Muscle of back (tissue), 11 donors: ENCODE data around the gene AURKAIP1. TPM values are rescaled to one million over a fixed set of nuclear protein-coding genes. Genes with fewer than 3 reads are reported as not detected.
A peak's percentile ranks its signal among the peaks of the same experiment; 100 is the strongest.

Experiments
- DNase-seq, 3 donors: peaks; one replicate each; pipeline versions ENCODE4 v3.0.0 to v3.0.0-alpha.2; 2013
- polyA plus RNA-seq, 10 donors: library from polyadenylated mRNA; unstranded; fragments of 120-200 nt; gene quantifications; one replicate each; pipeline ENCODE4 v1.2.1, GENCODE V29; 2013; ENCODE audit not compliant: insufficient read length in 10 of 10

Gene AURKAIP1
- polyA plus RNA-seq, 10 donors: 44.1 to 80.7 (median 57.9) TPM

GRCh38 chr1:1351511-1352427 lies 23.2 kb downstream of the AURKAIP1 start:
- peak in 2 of 3 donors; percentile 71 to 87 for DNase-seq

DNA sequence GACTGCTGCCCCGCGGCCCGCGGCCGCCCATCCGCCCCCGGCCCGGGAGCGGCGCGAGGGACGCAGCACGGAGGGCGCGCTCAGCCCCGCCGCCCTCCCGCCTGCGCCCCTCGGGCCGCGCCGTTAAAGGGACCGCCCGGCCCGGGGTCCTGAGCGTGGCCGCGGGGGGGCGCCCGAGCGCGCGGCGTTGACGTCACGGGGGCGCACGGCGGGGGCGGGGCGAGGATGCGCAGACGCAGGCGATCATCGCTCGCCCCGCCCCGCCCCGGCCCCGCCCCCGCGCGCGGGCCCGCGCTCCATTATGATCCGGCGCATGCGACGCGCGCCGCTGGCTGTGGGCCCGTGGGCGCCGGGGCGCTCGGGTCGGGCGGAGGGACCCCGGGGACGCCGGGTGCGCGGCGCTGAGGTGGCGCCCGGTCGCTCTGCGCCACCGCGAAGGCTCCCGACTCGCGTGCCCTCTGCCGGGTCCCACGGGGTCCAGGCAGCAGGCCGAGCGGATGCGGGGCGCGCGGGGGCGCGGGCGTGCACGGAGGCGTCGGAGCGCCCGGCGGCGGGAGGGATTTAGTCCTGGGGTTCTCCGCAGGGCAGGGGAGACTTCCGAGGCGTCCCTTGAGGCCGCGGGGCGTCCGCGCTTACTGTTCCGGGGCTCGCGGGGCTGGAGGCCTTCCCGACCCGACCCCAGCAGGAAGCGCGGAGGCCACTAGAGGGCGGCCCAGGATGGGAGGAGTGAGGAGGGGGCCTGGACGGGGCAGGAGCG lies 25.6 kb downstream of the AURKAIP1 start, which contains the start of gene DVL1:
Gene DVL1, minus strand, starts transcription at position 163 of the 757 bp plus-strand sequence. CDS start 353 bp downstream, outside the sequence.
- DNase-seq: peak; percentile 64 to 91 (median 77)

DNA sequence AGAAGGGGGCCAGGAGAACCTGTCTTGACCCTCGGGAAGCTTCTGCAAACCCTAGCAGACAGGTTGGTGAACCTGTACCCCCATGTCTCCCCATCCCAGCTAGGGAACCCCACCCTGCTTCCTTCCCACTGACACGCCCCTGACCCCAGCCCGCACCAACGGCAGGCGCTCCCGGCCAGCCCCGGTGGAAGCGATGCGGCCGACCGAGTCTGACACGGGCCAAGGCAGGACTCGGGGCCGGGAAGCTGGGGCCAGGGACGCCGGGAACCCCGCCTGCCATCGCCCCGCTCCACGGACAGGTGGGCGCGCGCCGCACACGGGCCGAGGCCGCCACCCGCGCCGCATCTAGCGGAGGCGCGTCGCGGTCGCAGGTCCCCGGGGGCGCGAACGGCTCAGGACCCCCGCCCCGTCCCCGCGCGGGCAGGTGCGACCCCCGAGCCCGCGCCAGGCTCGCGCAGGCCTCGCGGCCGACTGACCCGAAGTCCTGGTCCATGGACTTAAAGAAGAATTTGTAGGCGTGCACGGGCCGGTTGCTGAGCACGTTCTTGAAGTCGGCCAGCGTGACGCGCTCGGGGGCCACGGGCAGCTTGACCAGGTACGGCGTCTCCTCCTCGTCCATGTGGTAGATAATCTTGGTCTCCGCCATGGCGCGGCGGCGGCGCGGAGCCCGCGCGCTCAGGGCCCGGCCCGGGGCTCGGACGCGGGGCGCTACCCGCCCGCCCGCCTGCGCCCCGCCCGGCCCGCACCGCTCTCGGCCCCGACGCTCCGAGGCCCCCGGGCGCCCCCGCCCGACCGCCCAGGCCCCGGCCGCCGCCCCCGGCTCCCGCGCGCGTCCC lies 26.4 kb downstream of the AURKAIP1 start:
- DNase-seq: peak in 1 of 3 donors; percentile 58

GRCh38 chr1:1347663-1348419 lies 27.2 kb downstream of the AURKAIP1 start:
- DNase-seq: peak in 1 of 3 donors; percentile 39

DNA sequence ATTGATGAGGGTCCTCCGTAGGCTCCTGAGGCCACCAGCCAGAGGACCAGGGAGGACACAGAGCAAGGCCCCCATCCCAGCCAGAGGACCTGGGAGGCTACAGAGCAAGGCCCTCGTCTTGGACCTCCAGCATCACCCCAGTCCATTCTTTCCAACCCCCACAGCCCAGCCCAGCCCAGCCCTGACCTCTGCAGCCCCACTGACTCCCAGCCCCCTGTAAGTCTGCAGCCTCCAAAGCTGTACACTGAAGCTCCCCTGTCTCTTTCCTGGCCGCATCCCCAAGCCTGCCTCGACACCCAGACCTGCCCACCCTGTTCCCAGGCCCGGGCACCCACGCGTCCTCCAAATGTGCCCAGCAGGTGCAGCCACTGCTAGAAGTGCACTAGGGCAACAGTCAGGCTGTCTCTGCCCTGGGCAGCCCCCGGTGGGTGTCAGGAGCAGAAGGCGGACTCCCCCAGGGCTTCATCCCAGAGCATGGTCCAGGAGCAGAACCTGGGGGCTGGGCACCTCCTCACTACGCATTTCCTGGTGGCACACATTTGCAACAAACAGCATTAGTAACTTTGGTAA lies 27.9 kb downstream of the AURKAIP1 start:
- DNase-seq: no peak

DNA sequence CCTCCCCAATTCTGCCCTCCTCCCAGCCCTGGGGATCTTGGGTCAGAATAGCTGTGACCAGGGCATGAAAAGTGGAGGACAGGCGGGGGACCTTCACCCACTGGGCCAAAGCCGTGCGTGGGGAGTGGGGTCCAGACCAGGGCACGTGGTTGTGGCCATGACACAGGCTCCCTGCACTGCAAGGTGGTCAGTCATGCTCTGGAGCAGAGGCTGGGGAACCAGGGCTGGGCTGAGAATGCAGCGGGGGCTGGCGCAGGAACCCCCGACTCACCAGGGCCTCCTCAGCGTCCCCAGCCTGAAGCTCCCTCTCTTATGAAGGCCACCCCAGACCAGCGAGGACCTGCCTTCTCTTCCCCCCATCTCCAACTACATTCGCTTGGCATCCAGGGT lies 28.5 kb downstream of the AURKAIP1 start:
- no peak for DNase-seq

GRCh38 chr1:1345860-1346500 lies 29.0 kb downstream of the AURKAIP1 start:
- DNase-seq: no peak

DNA sequence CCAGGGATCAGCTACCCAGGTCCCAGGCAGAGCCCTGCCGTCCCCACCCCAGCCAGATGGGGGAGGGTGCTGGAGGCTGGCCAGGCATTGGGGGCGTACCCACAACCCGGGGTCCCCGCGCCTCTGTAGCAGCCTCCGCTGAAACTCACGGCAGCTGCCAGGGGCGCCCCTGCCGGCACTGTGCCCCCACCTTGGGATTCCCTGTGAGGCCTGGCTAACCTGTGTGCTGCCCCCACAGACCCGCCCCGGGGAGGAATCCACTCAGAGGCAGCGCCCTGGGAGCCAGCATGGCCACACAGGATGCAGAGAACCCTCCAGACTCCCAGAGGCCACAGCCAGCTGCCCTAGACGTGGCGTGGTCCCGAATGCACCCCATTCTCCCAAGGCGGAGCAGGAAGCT lies 29.6 kb downstream of the AURKAIP1 start:
- DNase-seq: no peak

DNA sequence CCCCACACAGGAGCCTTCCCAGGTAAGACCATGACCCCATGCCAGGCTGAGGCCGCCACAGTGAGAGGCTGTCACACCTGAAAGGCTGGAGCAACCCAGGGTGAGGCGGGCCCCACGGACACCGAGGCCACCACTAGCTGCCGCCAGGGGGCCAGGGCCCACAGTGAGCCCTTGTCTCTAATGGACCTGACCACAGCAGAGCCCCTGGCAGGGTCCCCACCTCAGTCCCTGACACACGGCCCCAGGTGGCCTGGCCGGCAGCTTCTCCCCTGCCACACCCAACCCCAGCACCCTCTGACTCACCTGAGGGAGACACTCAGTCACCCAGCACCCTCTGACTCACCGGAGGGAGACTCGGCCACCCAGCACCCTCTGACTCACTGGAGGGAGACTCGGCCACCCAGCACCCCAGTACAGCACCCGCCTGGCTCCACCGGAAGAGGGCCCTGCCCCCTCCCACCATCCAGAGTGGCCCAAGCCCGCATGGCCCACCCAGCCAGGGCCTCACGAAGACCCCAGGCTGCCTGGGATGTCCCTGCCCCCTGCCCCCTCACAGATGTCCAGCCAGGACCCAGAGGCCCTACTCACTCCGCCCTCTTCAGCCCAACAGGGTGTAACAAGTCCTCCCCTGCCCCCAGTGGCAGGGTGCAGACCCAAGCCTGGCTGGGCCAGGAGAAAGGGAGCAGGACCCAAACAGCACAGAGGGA lies 30.2 kb downstream of the AURKAIP1 start:
- DNase-seq: no peak

GRCh38 chr1:1343811-1344421 lies 31.1 kb downstream of the AURKAIP1 start:
- DNase-seq: no peak

GRCh38 chr1:1342584-1343115 lies 32.4 kb downstream of the AURKAIP1 start:
- no peak for DNase-seq

DNA sequence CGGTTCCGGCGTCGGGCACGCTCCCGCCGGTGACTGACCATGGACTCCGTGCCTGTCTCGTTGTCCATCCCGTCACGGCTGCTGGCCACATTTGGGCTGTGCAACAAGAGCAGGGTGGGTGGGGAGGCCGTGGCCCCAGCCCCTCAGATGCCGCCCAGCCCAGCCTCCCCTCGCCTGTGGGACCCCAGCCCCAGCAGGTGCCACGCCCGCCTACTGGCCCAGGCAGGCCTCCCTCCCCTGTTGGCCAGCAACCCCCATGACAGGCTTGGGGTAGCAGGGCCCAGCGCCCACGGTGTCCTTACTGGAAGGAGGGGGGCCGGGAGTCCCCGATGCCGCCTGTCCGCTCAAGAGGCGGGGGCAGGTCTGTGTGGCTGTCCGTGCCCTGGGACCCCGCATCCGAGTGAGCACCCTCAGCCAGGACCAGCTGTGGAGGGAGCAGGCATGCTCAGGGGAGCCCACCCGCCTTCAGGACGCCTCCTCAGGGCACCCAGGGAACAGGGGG lies 32.9 kb downstream of the AURKAIP1 start:
- DNase-seq: no peak

DNA sequence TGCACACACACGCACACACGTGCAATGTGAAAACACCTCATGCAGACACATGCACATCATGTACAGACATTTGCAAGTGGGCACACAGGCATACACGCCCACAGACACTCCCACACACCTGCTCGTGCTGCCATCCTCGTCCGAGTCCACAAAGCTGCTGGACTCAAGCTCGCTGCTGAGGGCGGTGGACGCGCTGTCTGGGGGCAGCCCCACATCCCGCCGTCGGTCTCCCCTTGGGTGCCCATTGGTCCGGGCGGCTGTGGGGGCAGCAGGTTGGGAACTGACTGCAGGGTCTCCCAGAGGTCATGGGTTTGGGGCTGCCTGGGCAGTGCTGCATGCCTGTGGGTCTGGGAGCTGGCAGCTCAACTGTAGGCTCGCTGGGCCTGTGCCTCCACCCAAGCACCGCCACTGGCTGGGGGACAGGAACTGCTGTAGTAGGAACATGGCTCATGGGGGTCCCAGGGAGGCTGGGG lies 33.4 kb downstream of the AURKAIP1 start:
- DNase-seq: no peak

DNA sequence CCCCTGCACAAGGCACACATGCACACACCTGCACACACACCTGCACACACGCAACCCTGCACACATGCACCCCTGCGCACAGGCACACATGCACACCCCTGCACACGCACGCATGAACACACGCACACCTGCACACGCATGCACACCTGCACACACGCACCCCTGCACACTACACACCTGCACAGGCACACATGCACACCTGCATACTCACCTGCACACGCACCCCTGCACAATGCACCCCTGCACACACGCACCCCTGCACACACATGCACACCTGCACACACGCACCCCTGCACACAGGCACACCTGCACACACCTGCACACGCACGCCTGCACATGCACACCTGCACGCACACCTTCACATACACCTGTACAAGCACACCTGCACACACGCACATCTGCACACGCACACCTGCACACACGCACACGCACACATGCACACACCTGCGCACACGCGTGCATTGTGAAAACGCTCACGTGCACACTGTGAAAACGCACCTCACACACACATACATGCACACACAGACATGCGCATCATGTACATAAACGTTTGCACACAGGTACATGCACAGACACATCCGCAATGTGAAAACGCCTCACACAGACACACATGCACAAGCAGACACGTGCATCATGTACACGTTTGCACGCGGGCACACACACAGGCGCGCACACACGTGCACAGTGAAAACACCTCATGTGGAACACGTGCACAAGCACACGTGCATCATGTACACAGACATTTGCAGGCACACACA lies 34.0 kb downstream of the AURKAIP1 start:
- DNase-seq: no peak

DNA sequence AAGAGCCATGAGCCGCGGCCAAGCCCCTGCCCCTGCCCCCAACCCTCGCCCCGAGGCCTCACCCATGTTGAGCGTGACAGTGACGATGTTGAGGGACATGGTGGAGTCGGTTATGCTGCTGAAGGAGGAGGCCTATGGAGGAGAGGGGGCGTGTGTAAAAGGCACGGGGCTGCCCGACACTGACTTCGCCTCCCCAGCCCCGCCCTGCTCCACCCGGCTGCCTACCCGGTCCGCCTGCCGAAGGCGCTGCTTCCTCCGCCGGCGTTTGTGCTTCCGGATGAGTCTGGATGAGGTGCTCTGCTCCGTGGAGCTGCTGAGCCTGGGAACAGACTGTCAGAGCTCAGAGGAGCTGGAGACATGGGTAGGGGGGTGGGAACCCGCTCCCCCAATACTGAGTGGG lies 34.8 kb downstream of the AURKAIP1 start:
- no peak for DNase-seq

GRCh38 chr1:1338278-1338677 lies 36.7 kb downstream of the AURKAIP1 start:
- DNase-seq: no peak

- DNase-seq: no peak
Measured at GRCh38 chr1:1337793-1338147, 37.2 kb downstream of the AURKAIP1 start.
